Osteoblast (primary cell): ENCODE measurements around the gene TNIK. TPM values are rescaled to one million over a fixed set of nuclear protein-coding genes. Genes with fewer than 3 reads are reported as not detected.
"Not testable (repeated sequence)": the region's sequence is repeated elsewhere in the genome, so short reads cannot be mapped to it uniquely, and the experiment has no call there.

Source experiments
- DNase-seq: peaks from one replicate; pipeline ENCODE4 v3.0.0; 2011; ENCODE audit warnings: low spot score, mixed read lengths; ENCODE audit not compliant: insufficient read length; ENCODE audit errors: missing footprints
- H2AFZ ChIP-seq: 2 replicates; pipeline ENCODE4 v1.6.0; 2011; ENCODE audit warnings: mild to moderate bottlenecking, low read length
- H3K27ac ChIP-seq: 2 replicates; pipeline ENCODE4 v1.5.1; 2011; ENCODE audit warnings: mild to moderate bottlenecking, low read depth, low read length, moderate library complexity
- H3K27me3 ChIP-seq: 2 replicates; pipeline ENCODE4 v1.6.0; 2012; ENCODE audit warnings: mild to moderate bottlenecking, control low read depth, inconsistent platforms, low read length, moderate library complexity; ENCODE audit not compliant: insufficient read depth
- H3K36me3 ChIP-seq: 2 replicates; pipeline ENCODE4 v1.5.1; 2011; ENCODE audit warnings: mild to moderate bottlenecking, low read length, control low read depth, moderate library complexity; ENCODE audit not compliant: insufficient read depth
- H3K4me1 ChIP-seq: 2 replicates; pipeline ENCODE4 v1.5.1; 2011; ENCODE audit warnings: mild to moderate bottlenecking, low read length, control low read depth, moderate library complexity; ENCODE audit not compliant: insufficient read depth
- H3K4me2 ChIP-seq: 2 replicates; pipeline ENCODE4 v1.6.0; 2011; ENCODE audit warnings: mild to moderate bottlenecking, low read length; ENCODE audit not compliant: insufficient read depth
- H3K4me3 ChIP-seq: fragments of 200-600 bp; sonication (generic); 3 replicates; pipeline ENCODE4 v1.5.1; 2012; ENCODE audit warnings: mild to moderate bottlenecking, low read length, inconsistent platforms; ENCODE audit not compliant: insufficient read depth
- H3K79me2 ChIP-seq: 2 replicates; pipeline ENCODE4 v1.6.0; 2012; ENCODE audit warnings: mild to moderate bottlenecking, low read length, control low read depth, inconsistent platforms; ENCODE audit not compliant: insufficient read depth
- H3K9me3 ChIP-seq: 2 replicates; pipeline ENCODE4 v1.5.1; 2011; ENCODE audit warnings: low read depth, low read length, control low read depth
- H4K20me1 ChIP-seq: 2 replicates; pipeline ENCODE4 v1.6.0; 2012; ENCODE audit warnings: mild to moderate bottlenecking, low read length, control low read depth; ENCODE audit not compliant: insufficient read depth
- CTCF ChIP-seq: IDR thresholded peaks from 2 replicates; pipeline ENCODE4 v1.5.1; 2011; ENCODE audit warnings: mild to moderate bottlenecking, low read depth, low read length, moderate library complexity; ENCODE audit errors: extremely low read depth
- total RNA-seq: library from RNA; depleted of rRNA; stranded (reverse); fragments of >200 nt; gene quantifications from 2 replicates; pipeline ENCODE4 v1.2.3, GENCODE V29; 2012

TNIK gene
- total RNA-seq, 1 donor: 7.6 TPM

- Histone ChIP-seq H3K4me1 (peaks cover 15% of the 10 kb centered on the region), H3K79me2 (no peaks in the 10 kb centered on the region), H3K36me3 (no peaks in the 10 kb centered on the region), H3K9me3 (no peaks in the 10 kb centered on the region), H4K20me1 (no peaks in the 10 kb centered on the region), H2AFZ (no peak overlapping the region), H3K27me3 (no peaks in the 10 kb centered on the region), H3K27ac (no peak overlapping the region), H3K4me3 (no peak overlapping the region), H3K4me2 (no peak overlapping the region)
- no peak for DNase-seq
- no peak for TF ChIP-seq CTCF
Measured at GRCh38 chr3:171289291-171289690, 170.9 kb downstream of the TNIK start.

- H3K4me3 ChIP-seq, DNase-seq: not testable (repeated sequence)
- peaks cover 30% of the 10 kb centered on the region for H3K4me1 ChIP-seq
Measured at GRCh38 chr3:171287761-171288160, 172.4 kb downstream of the TNIK start.

GRCh38 chr3:171286580-171287249, 173.5 kb downstream of the TNIK start:
- DNase-seq: no peak
- no peak for TF ChIP-seq CTCF
- no peaks in the 10 kb centered on the region for H4K20me1 ChIP-seq
- H3K9me3 ChIP-seq: no peaks in the 10 kb centered on the region
- H3K79me2 ChIP-seq: no peaks in the 10 kb centered on the region
- no peaks in the 10 kb centered on the region for H3K36me3 ChIP-seq
- no peak overlapping the region for H2AFZ ChIP-seq
- H3K4me2 ChIP-seq: no peak overlapping the region
- H3K4me3 ChIP-seq: no peak overlapping the region
- H3K27me3 ChIP-seq: no peaks in the 10 kb centered on the region
- peaks cover 32% of the 10 kb centered on the region for H3K4me1 ChIP-seq
- no peak overlapping the region for H3K27ac ChIP-seq

More at GRCh38 chr3:171287761-171288160, 172.4 kb downstream of the TNIK start:
- H3K36me3 ChIP-seq, H3K79me2 ChIP-seq, H3K9me3 ChIP-seq, H2AFZ ChIP-seq, H3K27me3 ChIP-seq, H4K20me1 ChIP-seq, H3K27ac ChIP-seq, H3K4me2 ChIP-seq: not testable (repeated sequence)

GRCh38 chr3:171285287-171285686, 174.9 kb downstream of the TNIK start:
- peak overlapping the region; percentile 32 for H2AFZ ChIP-seq

More at GRCh38 chr3:171285287-171285686, 174.9 kb downstream of the TNIK start:
- peak overlapping the region; percentile 99 for H3K27ac ChIP-seq
- peak overlapping the region; percentile 74 for H3K4me2 ChIP-seq
- DNase-seq: no peak
- no peak overlapping the region for H3K4me3 ChIP-seq
- no peaks in the 10 kb centered on the region for H4K20me1 ChIP-seq
- H3K9me3 ChIP-seq: no peaks in the 10 kb centered on the region
- TF ChIP-seq CTCF: no peak
- H3K27me3 ChIP-seq: no peaks in the 10 kb centered on the region
- no peaks in the 10 kb centered on the region for H3K36me3 ChIP-seq
- H3K4me1 ChIP-seq: peaks cover 32% of the 10 kb centered on the region
- no peaks in the 10 kb centered on the region for H3K79me2 ChIP-seq
